Smooth muscle cell (in vitro differentiated cells): Measurements from ENCODE around the gene PRSS48. TPM values are rescaled to one million over a fixed set of nuclear protein-coding genes. Genes with fewer than 3 reads are reported as not detected.
A peak's percentile ranks its signal among the peaks of the same experiment; 100 is the strongest.

Experiments
- DNase-seq: peaks from one replicate; lab custom pipeline; 2025; ENCODE audit not compliant: unreplicated experiment; lab: John Stamatoyannopoulos, UW
- H2AFZ ChIP-seq: fragments of 200-600 bp; sonication (generic); 2 replicates; pipeline ENCODE4 v1.6.0; 2016; ENCODE audit warnings: antibody characterized with exemption, low read depth, mild to moderate bottlenecking
- H3F3A ChIP-seq: fragments of 200-600 bp; sonication (generic); 2 replicates; pipeline ENCODE4 v1.6.0; 2017; ENCODE audit warnings: antibody characterized with exemption, low read depth
- H3K27ac ChIP-seq: fragments of 200-600 bp; sonication (generic); 2 replicates; pipeline ENCODE4 v1.5.1; 2016; ENCODE audit warnings: low read depth, mild to moderate bottlenecking
- H3K27me3 ChIP-seq: fragments of 200-600 bp; sonication (generic); 2 replicates; pipeline ENCODE4 v1.6.1; 2016; ENCODE audit warnings: low read depth, mild to moderate bottlenecking
- H3K36me3 ChIP-seq: fragments of 200-600 bp; sonication (generic); 2 replicates; pipeline ENCODE4 v1.5.1; 2016; ENCODE audit warnings: low read depth
- H3K4me1 ChIP-seq: fragments of 200-600 bp; sonication (generic); 2 replicates; pipeline ENCODE4 v1.5.1; 2016; ENCODE audit warnings: low read depth
- H3K4me2 ChIP-seq: fragments of 200-600 bp; sonication (generic); 2 replicates; pipeline ENCODE4 v1.6.0; 2016; ENCODE audit warnings: mild to moderate bottlenecking
- H3K4me3 ChIP-seq: fragments of 200-600 bp; sonication (generic); 2 replicates; pipeline ENCODE4 v1.5.1; 2016; ENCODE audit warnings: mild to moderate bottlenecking
- H3K79me2 ChIP-seq: fragments of 200-600 bp; sonication (generic); 2 replicates; pipeline ENCODE4 v1.6.0; 2016; ENCODE audit warnings: low read depth, mild to moderate bottlenecking
- H3K9ac ChIP-seq: fragments of 200-600 bp; sonication (generic); 2 replicates; pipeline ENCODE4 v1.6.0; 2016; ENCODE audit warnings: low read depth
- H3K9me3 ChIP-seq: fragments of 200-600 bp; sonication (generic); replicated peaks from 2 replicates; pipeline ENCODE4 v1.5.1; 2016; ENCODE audit warnings: low read depth
- H4K20me1 ChIP-seq: fragments of 200-600 bp; sonication (generic); 2 replicates; pipeline ENCODE4 v1.6.0; 2016; ENCODE audit warnings: low read depth
- WGBS: methylation state at CpG from one replicate; pipeline ENCODE4 v1.1.7; 2016; ENCODE audit warnings: low lambda C conversion rate; 5-methylcytosine and 5-hydroxymethylcytosine counted together
- polyA plus RNA-seq: library from polyadenylated mRNA; unstranded; fragments of >200 nt; fragmentation: Nextera tagmentation; extraction: Ambion mirVana; gene quantifications from 2 replicates; pipeline ENCODE4 v1.2.1, GENCODE V29; 2016
- total RNA-seq: library from RNA; depleted of rRNA; stranded (reverse); fragments of >200 nt; gene quantifications from 2 replicates; pipeline ENCODE4 v1.2.3, GENCODE V29; 2014
- TF ChIP-seq, protein P1 (sequence below): fragments of 200-600 bp; sonication (generic); IDR thresholded peaks from 2 replicates; pipeline ENCODE4 v1.5.1; 2017; ENCODE audit warnings: borderline replicate concordance, mild to moderate bottlenecking, antibody characterized with exemption; ENCODE audit not compliant: insufficient read depth, poor library complexity, severe bottlenecking

The PRSS48 gene
- total and polyA plus RNA-seq, 2 experiments from 2014 or later = not detected

DNA sequence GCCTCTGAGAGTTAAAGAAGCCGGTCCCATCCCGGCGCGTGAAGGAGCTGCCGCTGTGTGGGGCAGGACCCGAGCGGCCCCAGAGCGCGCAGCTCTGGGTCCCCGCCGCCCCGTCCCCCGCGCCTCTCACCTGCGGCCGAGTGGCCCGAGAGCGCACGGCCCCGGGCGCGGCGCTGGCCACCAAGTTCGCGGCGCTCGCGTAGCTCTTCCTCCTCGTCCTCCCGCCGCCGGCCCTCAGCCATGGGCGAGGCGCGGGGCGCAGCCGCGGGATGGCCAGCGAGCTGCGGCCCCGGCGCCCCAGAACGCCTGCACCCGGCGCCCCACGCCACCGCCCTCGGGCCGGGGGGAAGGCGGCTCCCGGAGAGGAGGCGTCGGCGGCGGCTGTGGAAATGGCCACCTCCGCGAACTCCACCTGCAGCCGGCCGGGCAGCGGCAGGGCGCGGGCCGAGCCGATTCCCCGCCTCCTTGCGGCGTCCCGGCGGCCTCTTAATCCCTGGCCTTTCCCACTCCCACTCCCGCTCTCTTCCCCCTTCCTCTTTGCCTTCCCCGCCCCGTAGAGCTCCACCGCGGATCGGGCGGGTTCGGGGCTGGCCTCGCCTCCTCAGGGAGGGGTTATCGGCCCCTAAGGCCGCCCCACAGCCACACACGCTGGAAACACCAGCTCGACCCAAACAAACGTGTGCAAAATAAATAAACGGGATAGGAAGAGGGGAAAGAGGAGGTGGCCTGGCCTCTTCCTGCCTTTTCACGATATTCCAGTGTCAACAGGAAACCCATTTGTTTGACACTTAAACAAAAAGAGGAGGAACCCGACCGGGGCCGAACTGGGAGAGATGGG, 48.4 kb downstream of the PRSS48 start, which contains the start of gene SH3D19:
Gene SH3D19 (minus strand): TSS at position 495 of the 838 bp plus-strand sequence. CDS start 253 bp downstream, at position 242.
- Histone ChIP-seq H3K79me2 (peaks cover 14% of the 10 kb centered on the region), H3F3A (peaks cover 16% of the 10 kb centered on the region), H3K9me3 (no peaks in the 10 kb centered on the region), H2AFZ (peak within 1 kb of the TSS; percentile 100), H3K4me2 (peak within 1 kb of the TSS; percentile 100), H4K20me1 (no peaks in the 10 kb centered on the region), H3K4me3 (peak within 1 kb of the TSS; percentile 65), H3K4me1 (peaks cover 15% of the 10 kb centered on the region), H3K27ac (peak within 1 kb of the TSS; percentile 76), H3K36me3 (no peaks in the 10 kb centered on the region), H3K9ac (peak within 1 kb of the TSS; percentile 66), H3K27me3 (no peaks in the 10 kb centered on the region)
- TF ChIP-seq, protein P1, sequence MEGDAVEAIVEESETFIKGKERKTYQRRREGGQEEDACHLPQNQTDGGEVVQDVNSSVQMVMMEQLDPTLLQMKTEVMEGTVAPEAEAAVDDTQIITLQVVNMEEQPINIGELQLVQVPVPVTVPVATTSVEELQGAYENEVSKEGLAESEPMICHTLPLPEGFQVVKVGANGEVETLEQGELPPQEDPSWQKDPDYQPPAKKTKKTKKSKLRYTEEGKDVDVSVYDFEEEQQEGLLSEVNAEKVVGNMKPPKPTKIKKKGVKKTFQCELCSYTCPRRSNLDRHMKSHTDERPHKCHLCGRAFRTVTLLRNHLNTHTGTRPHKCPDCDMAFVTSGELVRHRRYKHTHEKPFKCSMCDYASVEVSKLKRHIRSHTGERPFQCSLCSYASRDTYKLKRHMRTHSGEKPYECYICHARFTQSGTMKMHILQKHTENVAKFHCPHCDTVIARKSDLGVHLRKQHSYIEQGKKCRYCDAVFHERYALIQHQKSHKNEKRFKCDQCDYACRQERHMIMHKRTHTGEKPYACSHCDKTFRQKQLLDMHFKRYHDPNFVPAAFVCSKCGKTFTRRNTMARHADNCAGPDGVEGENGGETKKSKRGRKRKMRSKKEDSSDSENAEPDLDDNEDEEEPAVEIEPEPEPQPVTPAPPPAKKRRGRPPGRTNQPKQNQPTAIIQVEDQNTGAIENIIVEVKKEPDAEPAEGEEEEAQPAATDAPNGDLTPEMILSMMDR = no peak
- 2% methylated on average over 54 of the region's 88 CpGs for WGBS
- peak; percentile 16 for DNase-seq

DNA sequence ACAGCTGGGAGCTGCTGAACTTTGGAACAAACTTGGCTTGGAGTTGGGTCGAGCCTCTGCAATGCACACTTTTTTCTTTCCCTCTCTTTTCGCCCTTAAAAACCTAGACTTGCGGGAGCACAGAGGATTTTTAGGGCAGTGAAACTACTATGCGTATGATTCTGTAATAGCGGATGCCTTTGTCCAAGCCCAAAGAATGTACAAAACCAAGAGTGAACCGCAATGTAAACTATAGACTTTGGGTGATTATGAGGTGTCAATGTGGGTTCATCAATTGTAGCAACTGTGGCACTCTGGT, 48.9 kb downstream of the PRSS48 start:
- DNase-seq = no peak
- TF ChIP-seq, protein P1 = no peak

DNA sequence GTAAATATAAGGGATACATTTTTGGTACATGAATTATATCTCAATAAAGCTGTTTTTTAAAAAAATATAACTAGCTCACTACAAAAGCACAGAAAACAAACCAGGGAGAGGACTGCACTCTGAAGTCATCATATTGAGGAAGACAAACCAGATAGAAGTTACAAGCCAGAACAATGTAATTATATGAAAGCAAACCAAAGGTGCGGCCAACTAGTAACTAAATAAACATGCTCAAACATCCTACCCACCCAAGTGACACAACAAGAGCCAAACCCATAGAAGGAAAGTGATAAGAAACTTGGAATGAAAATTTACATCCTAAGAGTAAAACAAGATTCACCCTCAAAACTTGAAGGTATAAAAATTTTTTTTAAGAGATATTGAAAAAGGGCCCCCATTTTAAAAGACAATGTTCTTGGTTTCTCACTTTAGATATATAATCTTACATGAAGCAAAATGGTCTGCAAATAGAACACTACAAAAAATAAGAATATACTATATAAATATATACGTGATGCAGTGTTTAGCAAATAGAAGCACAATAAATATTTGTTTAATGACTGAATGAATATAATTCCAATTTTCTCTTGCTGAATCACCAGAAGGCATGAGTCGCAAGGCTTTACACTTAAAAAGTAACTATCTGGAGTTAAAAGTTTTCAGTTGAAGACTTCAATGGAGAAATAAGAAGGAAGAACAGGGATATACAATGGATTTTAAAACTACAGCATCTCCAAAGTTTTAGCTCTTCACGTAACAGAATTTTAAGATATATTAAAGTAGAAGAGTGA, 52.5 kb downstream of the PRSS48 start:
- Histone ChIP-seq H3K36me3 (no peaks in the 10 kb centered on the region), H3K27me3 (no peaks in the 10 kb centered on the region), H3K27ac (peak overlapping the region; percentile 5), H3K4me1 (peaks cover 4% of the 10 kb centered on the region), H3K4me2 (no peak overlapping the region), H3K9me3 (no peaks in the 10 kb centered on the region), H3K79me2 (no peaks in the 10 kb centered on the region), H3K4me3 (no peak overlapping the region), H4K20me1 (no peaks in the 10 kb centered on the region), H3K9ac (no peak overlapping the region), H2AFZ (no peak overlapping the region), H3F3A (peaks cover 2% of the 10 kb centered on the region)
- no peak for DNase-seq
- TF ChIP-seq, protein P1 = no peak
- 85% methylated on average over 4 of the region's 4 CpGs for WGBS

More for the DNA sequence above, 48.9 kb downstream of the PRSS48 start:
- Histone ChIP-seq H3K27me3 (no peaks in the 10 kb centered on the region), H3K79me2 (peaks cover 9% of the 10 kb centered on the region), H3F3A (peaks cover 16% of the 10 kb centered on the region), H3K4me1 (peaks cover 15% of the 10 kb centered on the region), H2AFZ (peak overlapping the region; percentile 100), H3K36me3 (no peaks in the 10 kb centered on the region), H3K4me3 (peak overlapping the region; percentile 65), H3K4me2 (peak overlapping the region; percentile 100), H3K9ac (peak overlapping the region; percentile 66), H3K9me3 (no peaks in the 10 kb centered on the region), H4K20me1 (no peaks in the 10 kb centered on the region), H3K27ac (peak overlapping the region; percentile 76)
- 50% methylated on average over 6 of the region's 6 CpGs for WGBS
